B cell (primary cell): ENCODE data around the gene SCARB2. TPM values are rescaled to one million over a fixed set of nuclear protein-coding genes. Genes with fewer than 3 reads are reported as not detected.

Experiments
- ATAC-seq: fragments of 200-7000 bp; cut with Tn5 transposase; one replicate; pipeline ENCODE4 v1.10.0; 2021; ENCODE audit warnings: low read depth, mild to moderate bottlenecking, moderate number of reproducible peaks, moderate library complexity
- CTCF ChIA-PET: fragments of 350-600 bp; sonication (Branson Sonifier 250); formaldehyde crosslinking; loops from one replicate; lab custom pipeline; 2021; ENCODE audit warnings: antibody characterized with exemption, inconsistent platforms; lab: Charles Lee
- POLR2A ChIA-PET: fragments of 350-600 bp; sonication (Branson Sonifier 250); formaldehyde crosslinking; loops from one replicate; lab custom pipeline; 2021; ENCODE audit warnings: antibody characterized with exemption; lab: Charles Lee
- DNase-seq: peaks from one replicate; pipeline ENCODE4 v3.0.0; 2013
- H2AFZ ChIP-seq: 2 replicates; pipeline ENCODE4 v1.6.1; 2012; ENCODE audit warnings: mild to moderate bottlenecking, low read depth, low read length; ENCODE audit not compliant: insufficient read depth, poor library complexity, severe bottlenecking
- H3K27ac ChIP-seq, 2 donors: 1 replicate in 1 of 2; 2 replicates in 1 of 2; pipeline ENCODE4 v1.5.1; 2012 to 2013; ENCODE audit warnings: low read length in 2 of 2, mild to moderate bottlenecking in 2 of 2, moderate library complexity in 1 of 2
- H3K27me3 ChIP-seq, 4 experiments: fragments of 200-600 bp in 1 of 4; sonication (generic) in 1 of 4; replicated peaks in 1 of 4; 1 replicate in 2 of 4; 2 replicates in 2 of 4; pipeline versions ENCODE4 v1.6.1 to v1.7.0; 2013 to 2016; ENCODE audit warnings: low read length in 3 of 4, mild to moderate bottlenecking in 2 of 4, mixed read lengths in 1 of 4, moderate library complexity in 1 of 4; ENCODE audit not compliant: insufficient read depth in 4 of 4, control insufficient read depth in 3 of 4; ENCODE audit errors: control extremely low read depth in 1 of 4
- H3K36me3 ChIP-seq, 2 experiments: replicated peaks in 1 of 2; 1 replicate in 1 of 2; 2 replicates in 1 of 2; pipeline versions ENCODE4 v1.6.1 to v1.7.1; 2013; ENCODE audit warnings: low read length in 1 of 2; ENCODE audit not compliant: insufficient read depth in 2 of 2, control insufficient read depth in 1 of 2; ENCODE audit errors: control extremely low read depth in 1 of 2, extremely low read depth in 1 of 2
- H3K4me1 ChIP-seq, 2 donors: fragments of 200-600 bp in 1 of 2; sonication (generic) in 1 of 2; 1 replicate in 1 of 2; 2 replicates in 1 of 2; pipeline versions ENCODE4 v1.5.1 to v1.6.1; 2013 to 2017; ENCODE audit warnings: low read length in 2 of 2; ENCODE audit not compliant: control insufficient read depth in 2 of 2, insufficient read depth in 2 of 2
- H3K4me2 ChIP-seq: replicated peaks from 2 replicates; pipeline ENCODE3; 2012; ENCODE audit warnings: mild to moderate bottlenecking, low read depth, low read length; ENCODE audit not compliant: poor library complexity, severe bottlenecking
- H3K4me3 ChIP-seq, 5 experiments: fragments of 200-600 bp in 1 of 5; sonication (generic) in 1 of 5; 1 replicate in 3 of 5; 2 replicates in 2 of 5; pipeline versions ENCODE4 v1.5.1 to v1.7.0; 2011 to 2016; ENCODE audit warnings: low read length in 4 of 5, mild to moderate bottlenecking in 4 of 5, low read depth in 2 of 5, control low read depth in 1 of 5, moderate library complexity in 1 of 5; ENCODE audit not compliant: insufficient read depth in 1 of 5; ENCODE audit errors: control extremely low read depth in 1 of 5, extremely low read depth in 1 of 5
- H3K79me2 ChIP-seq: fragments of 200-600 bp; sonication (generic); one replicate; pipeline ENCODE4 v1.6.0; 2016; ENCODE audit warnings: low read length; ENCODE audit not compliant: control insufficient read depth, insufficient read depth
- H3K9ac ChIP-seq: fragments of 200-600 bp; sonication (generic); 2 replicates; pipeline ENCODE4 v1.6.1; 2017; ENCODE audit warnings: mild to moderate bottlenecking, low read length, moderate library complexity
- H3K9me3 ChIP-seq, 3 donors: one replicate each; pipeline versions ENCODE4 v1.6.1 to v1.7.1; 2013; ENCODE audit warnings: low read length in 2 of 3; ENCODE audit not compliant: control insufficient read depth in 2 of 3, insufficient read depth in 1 of 3; ENCODE audit errors: control extremely low read depth in 1 of 3
- H4K20me1 ChIP-seq: 2 replicates; pipeline ENCODE4 v1.6.0; 2012; ENCODE audit warnings: mild to moderate bottlenecking, low read length; ENCODE audit not compliant: insufficient read depth, control insufficient read depth, poor library complexity, severe bottlenecking
- H3K27ac Mint-ChIP-seq: one replicate; pipeline ENCODE4 v1.8.0; 2021; ENCODE audit warnings: mixed read lengths
- H3K27me3 Mint-ChIP-seq: one replicate; pipeline ENCODE4 v1.8.0; 2021; ENCODE audit warnings: mixed read lengths
- H3K4me1 Mint-ChIP-seq: one replicate; pipeline ENCODE4 v1.8.0; 2021; ENCODE audit warnings: mixed read lengths
- H3K4me3 Mint-ChIP-seq: one replicate; pipeline ENCODE4 v1.8.0; 2021; ENCODE audit warnings: mixed read lengths
- H3K9me3 Mint-ChIP-seq: one replicate; pipeline ENCODE4 v1.8.0; 2022; ENCODE audit warnings: mixed read lengths; ENCODE audit not compliant: insufficient read depth
- CTCF ChIP-seq: fragments of 200-600 bp; IDR thresholded peaks from one replicate; pipeline ENCODE4 v1.8.0; 2022; ENCODE audit warnings: antibody characterized with exemption, mild to moderate bottlenecking
- EZH2 ChIP-seq: IDR thresholded peaks from 2 replicates; pipeline ENCODE4 v1.6.1; 2012; ENCODE audit warnings: borderline replicate concordance, low read depth, mild to moderate bottlenecking, moderate library complexity, low read length; ENCODE audit not compliant: insufficient read depth, poor library complexity, severe bottlenecking
- WGBS: methylation state at CpG from one replicate; pipeline ENCODE4 v1.1.5; 2013; ENCODE audit warnings: missing lambda C conversion rate; ENCODE audit not compliant: insufficient coverage; 5-methylcytosine and 5-hydroxymethylcytosine counted together
- intact Hi-C: fragments of 100-400 bp; cut with micrococcal nuclease; formaldehyde crosslinking; loops from one replicate; pipeline ENCODE4 v1.10.0; 2022
- polyA plus RNA-seq: library from polyadenylated mRNA; depleted of rRNA; stranded (reverse); fragments of >200 nt; gene quantifications from 2 replicates; pipeline ENCODE4 v1.2.3, GENCODE V29; 2012
- total RNA-seq, 2 donors: library from RNA; stranded (reverse); fragments of 120-200 nt in 1 of 2; gene quantifications; 1 replicate in 1 of 2; 2 replicates in 1 of 2; pipeline versions ENCODE4 v1.2.3 to v1.2.4, GENCODE V29; 2013 to 2022

Gene SCARB2
- total and polyA plus RNA-seq, 2 donors (not counting 1 experiment from before 2014, with no cell fraction given): 7.8 to 30.3 TPM

GRCh38 chr4:76125816-76126215 lies 87.8 kb downstream of the SCARB2 start:
- Histone ChIP-seq H3K4me1 (no peaks in the 10 kb centered on the region), H3K79me2 (no peaks in the 10 kb centered on the region), H3K36me3 (peaks cover 2 to 53% of the 10 kb centered on the region in 2 experiments), H3K4me3 (no peak overlapping the region), H3K27me3 (no peaks in the 10 kb centered on the region), H2AFZ (no peak overlapping the region), H3K27ac (no peak overlapping the region), H3K9me3 (no peaks in the 10 kb centered on the region), H3K4me2 (no peak overlapping the region), H4K20me1 (no peaks in the 10 kb centered on the region), H3K9ac (no peak overlapping the region)
- TF ChIP-seq EZH2 (no peak), CTCF (no peak)
- Mint-ChIP-seq H3K4me1 (no peaks in the 10 kb centered on the region), H3K27me3 (no peaks in the 10 kb centered on the region), H3K9me3 (no peaks in the 10 kb centered on the region), H3K4me3 (no peak overlapping the region), H3K27ac (no peak overlapping the region)
- ATAC-seq (no peak), DNase-seq (no peak)
- CTCF ChIA-PET: no interaction called here
- intact Hi-C loops: no loop called here
- POLR2A ChIA-PET: no interaction called here

GRCh38 chr4:76120199-76120598 lies 93.4 kb downstream of the SCARB2 start:
- H3K79me2 ChIP-seq: no peaks in the 10 kb centered on the region
- CTCF ChIA-PET: no interaction called here
- no peak overlapping the region for H3K9ac ChIP-seq
- H3K4me1 ChIP-seq: no peaks in the 10 kb centered on the region
- no peak overlapping the region for H3K4me2 ChIP-seq
- Mint-ChIP-seq H3K4me1 (no peaks in the 10 kb centered on the region), H3K9me3 (peaks cover 7% of the 10 kb centered on the region), H3K4me3 (no peak overlapping the region), H3K27ac (no peak overlapping the region), H3K27me3 (no peaks in the 10 kb centered on the region)
- TF ChIP-seq CTCF: no peak
- no peak for TF ChIP-seq EZH2
- ATAC-seq (no peak), DNase-seq (no peak)
- H4K20me1 ChIP-seq: no peaks in the 10 kb centered on the region
- no CpG with 5 or more reads among the region's 4 CpGs for WGBS
- POLR2A ChIA-PET: no interaction called here
- peaks cover 4 to 65% of the 10 kb centered on the region in 2 experiments for H3K36me3 ChIP-seq
- intact Hi-C loops: no loop called here
- H3K9me3 ChIP-seq: no peaks in the 10 kb centered on the region
- H3K27me3 ChIP-seq: no peaks in the 10 kb centered on the region
- no peak overlapping the region for H2AFZ ChIP-seq
- no peak overlapping the region for H3K27ac ChIP-seq
- no peak overlapping the region for H3K4me3 ChIP-seq
